Keratinocyte (primary cell): ENCODE measurements around the gene UBXN6. TPM values are rescaled to one million over a fixed set of nuclear protein-coding genes. Genes with fewer than 3 reads are reported as not detected.

Experiments
- DNase-seq: peaks from one replicate; pipeline ENCODE4 v3.0.0-alpha.2; 2011; ENCODE audit warnings: low read depth, missing footprints, low spot score
- FAIRE-seq: peaks from 2 replicates; lab custom pipeline; 2011; peaks lifted over from hg19 to GRCh38; lab: Jason Lieb, UNC
- H2AFZ ChIP-seq: 2 replicates; pipeline ENCODE4 v1.6.0; 2012; ENCODE audit warnings: low read length, control low read depth, inconsistent platforms; ENCODE audit not compliant: control insufficient read depth
- H3K27ac ChIP-seq: 2 replicates; pipeline ENCODE4 v1.5.1; 2011; ENCODE audit warnings: low read length; ENCODE audit not compliant: control insufficient read depth, insufficient read depth
- H3K27me3 ChIP-seq: 3 replicates; pipeline ENCODE4 v1.6.0; 2011; ENCODE audit warnings: low read length; ENCODE audit not compliant: control insufficient read depth, insufficient read depth; ENCODE audit errors: extremely low read depth
- H3K36me3 ChIP-seq, 2 experiments: 2 replicates in 1 of 2; 3 replicates in 1 of 2; pipeline ENCODE4 v1.5.1; 2011; ENCODE audit warnings: low read length in 2 of 2, mild to moderate bottlenecking in 1 of 2; ENCODE audit not compliant: control insufficient read depth in 2 of 2, insufficient read depth in 2 of 2; ENCODE audit errors: extremely low read depth in 1 of 2
- H3K4me1 ChIP-seq: 3 replicates; pipeline ENCODE4 v1.5.1; 2011; ENCODE audit warnings: low read length; ENCODE audit not compliant: control insufficient read depth, insufficient read depth; ENCODE audit errors: extremely low read depth
- H3K4me2 ChIP-seq: 3 replicates; pipeline ENCODE4 v1.6.0; 2011; ENCODE audit warnings: low read depth, low read length; ENCODE audit not compliant: control insufficient read depth, insufficient read depth; ENCODE audit errors: extremely low read depth
- H3K4me3 ChIP-seq, 3 experiments: fragments of 200-600 bp in 1 of 3; sonication (generic) in 1 of 3; 2 replicates in 2 of 3; 3 replicates in 1 of 3; pipeline ENCODE4 v1.5.1; 2011 to 2016; ENCODE audit warnings: low read length in 3 of 3, mild to moderate bottlenecking in 3 of 3, control low read depth in 2 of 3, inconsistent platforms in 1 of 3, low read depth in 1 of 3, mixed read lengths in 1 of 3, mixed run types in 1 of 3, moderate library complexity in 1 of 3; ENCODE audit not compliant: control insufficient read depth in 2 of 3, insufficient read depth in 2 of 3; ENCODE audit errors: extremely low read depth in 1 of 3
- H3K79me2 ChIP-seq: 2 replicates; pipeline ENCODE4 v1.6.0; 2012; ENCODE audit warnings: low read length; ENCODE audit not compliant: control insufficient read depth, insufficient read depth
- H3K9ac ChIP-seq: 3 replicates; pipeline ENCODE4 v1.6.0; 2011; ENCODE audit warnings: low read length; ENCODE audit not compliant: control insufficient read depth, insufficient read depth; ENCODE audit errors: extremely low read depth
- H3K9me1 ChIP-seq: 3 replicates; pipeline ENCODE4 v1.6.0; 2011; ENCODE audit warnings: low read length; ENCODE audit not compliant: control insufficient read depth, insufficient read depth; ENCODE audit errors: extremely low read depth
- H3K9me3 ChIP-seq: 2 replicates; pipeline ENCODE4 v1.5.1; 2012; ENCODE audit warnings: low read depth, low read length; ENCODE audit not compliant: control insufficient read depth
- H4K20me1 ChIP-seq: 3 replicates; pipeline ENCODE4 v1.6.0; 2011; ENCODE audit warnings: low read length; ENCODE audit not compliant: control insufficient read depth, insufficient read depth; ENCODE audit errors: extremely low read depth
- CTCF ChIP-seq, 3 experiments: IDR thresholded peaks in 1 of 3; conservative IDR thresholded peaks in 1 of 3; optimal IDR thresholded peaks in 1 of 3; 2 replicates in 2 of 3; 3 replicates in 1 of 3; pipeline versions ENCODE3 to v1.5.1; 2011; ENCODE audit warnings: low read length in 3 of 3, mild to moderate bottlenecking in 3 of 3, moderate library complexity in 2 of 3, control low read depth in 1 of 3, inconsistent platforms in 1 of 3; ENCODE audit not compliant: insufficient read depth in 2 of 3; ENCODE audit errors: extremely low read depth in 1 of 3
- EZH2 ChIP-seq: IDR thresholded peaks from one replicate; pipeline ENCODE4 v1.6.1; 2012; ENCODE audit warnings: inconsistent platforms, mild to moderate bottlenecking, low read length, moderate library complexity
- dilution Hi-C: fragments of 300-500 bp; cut with MboI; formaldehyde crosslinking; loops from one replicate; pipeline ENCODE4 v1.7.0; 2020; ENCODE audit warnings: low sequenced_read_pairs; ENCODE audit not compliant: extremely low pct_ligation_motif_present
- polyA plus RNA-seq, 5 experiments: library from polyadenylated mRNA; depleted of rRNA in 3 of 5; stranded (reverse) in 3 of 5; stranded (forward) in 1 of 5; unstranded in 1 of 5; fragments of >200 nt; gene quantifications; 1 replicate in 1 of 5; 2 replicates in 3 of 5; 3 replicates in 1 of 5; pipeline versions ENCODE4 v1.2.1 to v1.2.3, GENCODE V29; 2011 to 2012; ENCODE audit warnings: missing spikeins in 2 of 5, low read depth in 1 of 5, low replicate concordance in 1 of 5

The UBXN6 gene
- polyA plus RNA-seq, 1 donor (not counting 4 experiments of a cell fraction or from before 2014, with no cell fraction given) = 36.4 TPM

DNA sequence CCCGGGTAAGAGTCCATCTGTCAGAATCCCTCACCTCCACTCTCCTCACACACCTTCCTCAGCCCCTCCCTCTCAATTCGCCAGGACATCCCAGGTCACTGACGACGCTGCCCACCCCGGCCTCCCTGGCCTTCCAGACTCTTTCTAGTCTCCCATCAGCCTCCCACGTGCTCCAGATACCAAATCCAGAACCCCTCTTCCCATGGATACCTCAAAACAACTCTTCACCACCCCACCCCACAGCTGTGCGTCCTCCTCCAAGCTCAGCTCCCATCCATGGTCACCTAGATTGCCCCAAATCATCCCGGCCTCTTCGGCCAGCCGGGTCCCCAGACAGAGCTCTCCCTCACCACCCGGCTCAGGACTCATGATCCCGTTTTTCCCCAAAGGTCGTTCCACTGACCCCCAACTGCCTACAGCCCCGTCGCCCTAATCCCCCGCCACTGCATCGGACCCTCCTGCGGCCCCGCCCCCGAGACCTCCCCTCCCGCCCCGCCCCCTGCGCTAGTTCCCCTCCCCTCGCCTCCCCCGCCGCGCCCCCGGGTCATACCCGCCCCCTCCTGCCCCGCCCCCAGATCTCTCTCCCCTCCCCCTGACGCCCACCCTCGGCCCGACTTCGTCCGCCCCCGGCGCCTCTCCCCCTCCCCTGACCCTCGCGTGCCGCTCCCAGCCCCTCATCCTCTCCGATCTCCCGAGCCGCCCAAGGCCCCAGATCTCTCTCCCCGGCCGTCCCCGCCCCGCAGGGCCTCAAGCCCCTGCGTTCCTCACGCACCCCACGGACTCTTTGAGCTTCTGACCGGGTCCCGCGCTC is 546 bp downstream of the UBXN6 start:
- no peak for DNase-seq
- Histone ChIP-seq H3K36me3 (peaks cover 11 to 14% of the 10 kb centered on the region in 2 experiments), H3K4me1 (peaks cover 26% of the 10 kb centered on the region), H3K9ac (peak overlapping the region; percentile 88), H4K20me1 (no peaks in the 10 kb centered on the region), H3K27me3 (no peaks in the 10 kb centered on the region), H3K4me2 (peak overlapping the region; percentile 88), H3K9me3 (no peaks in the 10 kb centered on the region), H3K79me2 (peaks cover 25% of the 10 kb centered on the region), H3K4me3 (peak overlapping the region; percentile 46 to 84 (median 78)), H2AFZ (peak overlapping the region; percentile 22), H3K27ac (peak overlapping the region; percentile 85), H3K9me1 (no peaks in the 10 kb centered on the region)
- no peak for FAIRE-seq
- dilution Hi-C loops = no loop called here
- TF ChIP-seq CTCF (optimal IDR thresholded peaks at IDR 0.05 in 1 of 3, IDR thresholded peaks at IDR 0.05 in 1 of 3, conservative IDR thresholded peaks at IDR 0.05 in 1 of 3; ENCODE audit: extremely low read depth in 1 of 3, insufficient read depth in 2 of 3, low read length in 3 of 3) = no peak
- no peak for TF ChIP-seq EZH2

GRCh38 chr19:4456476-4456842 is 1.1 kb downstream of the UBXN6 start:
- dilution Hi-C loops = no loop called here
- Histone ChIP-seq H3K9me1 (no peaks in the 10 kb centered on the region), H3K4me1 (peaks cover 26% of the 10 kb centered on the region), H3K79me2 (peaks cover 25% of the 10 kb centered on the region), H3K27ac (peak overlapping the region; percentile 85), H3K9me3 (no peaks in the 10 kb centered on the region), H4K20me1 (no peaks in the 10 kb centered on the region), H3K4me2 (peak overlapping the region; percentile 88), H3K9ac (peak overlapping the region; percentile 88), H3K36me3 (peaks cover 11 to 14% of the 10 kb centered on the region in 2 experiments), H3K27me3 (no peaks in the 10 kb centered on the region), H3K4me3 (peak overlapping the region; percentile 46 to 84 (median 78)), H2AFZ (no peak overlapping the region)
- no peak for FAIRE-seq
- DNase-seq = peak; percentile 65
- TF ChIP-seq EZH2 (no peak), CTCF (optimal IDR thresholded peaks at IDR 0.05 in 1 of 3, IDR thresholded peaks at IDR 0.05 in 1 of 3, conservative IDR thresholded peaks at IDR 0.05 in 1 of 3; ENCODE audit: extremely low read depth in 1 of 3, insufficient read depth in 2 of 3, low read length in 3 of 3) (no peak)
